Ishikawa (cell line): ENCODE results near the gene DGKI.

Experiments
- CEBPB ChIP-seq: IDR thresholded peaks from 2 replicates; pipeline ENCODE4 v1.6.1; 2012
- CREB1 ChIP-seq: IDR thresholded peaks from 2 replicates; pipeline ENCODE4 v1.6.1; 2012; ENCODE audit warnings: low read depth
- EGR1 ChIP-seq: IDR thresholded peaks from 2 replicates; pipeline ENCODE4 v1.6.1; 2012
- EP300 ChIP-seq: IDR thresholded peaks from 2 replicates; pipeline ENCODE4 v1.6.1; 2012; ENCODE audit warnings: borderline replicate concordance
- FOXM1 ChIP-seq: IDR thresholded peaks from 2 replicates; pipeline ENCODE4 v1.6.1; 2012; ENCODE audit warnings: low read depth, borderline replicate concordance
- MAX ChIP-seq: IDR thresholded peaks from 2 replicates; pipeline ENCODE4 v1.6.1; 2012
- NFIC ChIP-seq: IDR thresholded peaks from 2 replicates; pipeline ENCODE4 v1.6.1; 2012
- RAD21 ChIP-seq: IDR thresholded peaks from 2 replicates; pipeline ENCODE4 v1.6.1; 2012; ENCODE audit warnings: low read depth
- REST ChIP-seq: IDR thresholded peaks from 2 replicates; pipeline ENCODE4 v1.6.1; 2012; ENCODE audit warnings: low read depth, mild to moderate bottlenecking
- TAF1 ChIP-seq: IDR thresholded peaks from 2 replicates; pipeline ENCODE4 v1.6.1; 2012; ENCODE audit warnings: low read depth, mild to moderate bottlenecking
- TCF12 ChIP-seq: IDR thresholded peaks from 2 replicates; pipeline ENCODE4 v1.6.1; 2012; ENCODE audit warnings: low read depth
- TEAD4 ChIP-seq: IDR thresholded peaks from 2 replicates; pipeline ENCODE4 v1.6.1; 2012
- USF1 ChIP-seq: IDR thresholded peaks from 2 replicates; pipeline ENCODE4 v1.6.1; 2012
- YY1 ChIP-seq: IDR thresholded peaks from 2 replicates; pipeline ENCODE4 v1.6.1; 2012; ENCODE audit warnings: low read depth
- ZBTB7A ChIP-seq: IDR thresholded peaks from 2 replicates; pipeline ENCODE4 v1.6.1; 2012; ENCODE audit warnings: low read depth

DGKI gene

GRCh38 chr7:137482466-137482865, 364.3 kb downstream of the DGKI start:
- TF ChIP-seq EP300 (no peak), YY1 (no peak), CREB1 (no peak), USF1 (no peak), TCF12 (no peak), FOXM1 (no peak), CEBPB (no peak), TEAD4 (no peak), RAD21 (no peak), ZBTB7A (no peak), TAF1 (no peak), NFIC (no peak), REST (no peak), MAX (no peak), EGR1 (no peak)

- TF ChIP-seq REST (no peak), TAF1 (no peak), RAD21 (no peak)
These were observed 365.9 kb downstream of the DGKI start for GRCh38 chr7:137480824-137481365.

- no peak for TF ChIP-seq EP300
- no peak for TF ChIP-seq YY1
- no peak for TF ChIP-seq TAF1
- TF ChIP-seq USF1 = no peak
- no peak for TF ChIP-seq FOXM1
- TF ChIP-seq EGR1 = no peak
- no peak for TF ChIP-seq CEBPB
- no peak for TF ChIP-seq TEAD4
- TF ChIP-seq NFIC = no peak
- TF ChIP-seq ZBTB7A = no peak
- no peak for TF ChIP-seq MAX
- no peak for TF ChIP-seq RAD21
- no peak for TF ChIP-seq CREB1
- no peak for TF ChIP-seq REST
- TF ChIP-seq TCF12 = no peak
These were observed 366.4 kb downstream of the DGKI start for GRCh38 chr7:137480401-137480800.

GRCh38 chr7:137476937-137477336, 369.8 kb downstream of the DGKI start:
- TF ChIP-seq NFIC (no peak), TAF1 (no peak), TCF12 (no peak), RAD21 (no peak), CEBPB (no peak), EGR1 (no peak), USF1 (no peak), EP300 (no peak), MAX (no peak), FOXM1 (no peak), YY1 (no peak), TEAD4 (no peak), REST (no peak), ZBTB7A (no peak), CREB1 (no peak)
